ENCODE results near the gene TASOR2. TPM values are rescaled to one million over a fixed set of nuclear protein-coding genes. Genes with fewer than 3 reads are reported as not detected.

TASOR2 gene
- total RNA-seq, 1 donor from 2014 or later: 57.2 TPM

- peaks cover 11% of the 10 kb centered on the region for H3K4me1 Mint-ChIP-seq (ENCODE audit: low read depth, unreplicated experiment)
- no peak for DNase-seq
- H3K27ac Mint-ChIP-seq (ENCODE audit: unreplicated experiment): no peak overlapping the region
- H3K4me3 Mint-ChIP-seq (ENCODE audit: unreplicated experiment): no peak overlapping the region
- H3K36me3 Mint-ChIP-seq (ENCODE audit: unreplicated experiment): no peaks in the 10 kb centered on the region
- no peak for TF ChIP-seq CTCF (IDR thresholded peaks at IDR 0.05; ENCODE audit: partially characterized antibody, unreplicated experiment)
- peaks cover 4% of the 10 kb centered on the region for H3K27me3 Mint-ChIP-seq (ENCODE audit: unreplicated experiment)
- H3K9me3 Mint-ChIP-seq (ENCODE audit: unreplicated experiment): peaks cover 4% of the 10 kb centered on the region
These were observed 44.6 kb upstream of the TASOR2 start for GRCh38 chr10:5640036-5640435.

GRCh38 chr10:5640501-5640900 lies 44.1 kb upstream of the TASOR2 start:
- Mint-ChIP-seq H3K4me1 (ENCODE audit: low read depth, unreplicated experiment) (peaks cover 12% of the 10 kb centered on the region), H3K36me3 (ENCODE audit: unreplicated experiment) (no peaks in the 10 kb centered on the region), H3K4me3 (ENCODE audit: unreplicated experiment) (no peak overlapping the region), H3K27ac (ENCODE audit: unreplicated experiment) (no peak overlapping the region), H3K27me3 (ENCODE audit: unreplicated experiment) (peaks cover 4% of the 10 kb centered on the region), H3K9me3 (ENCODE audit: unreplicated experiment) (peaks cover 4% of the 10 kb centered on the region)
- DNase-seq: no peak
- TF ChIP-seq CTCF (IDR thresholded peaks at IDR 0.05; ENCODE audit: partially characterized antibody, unreplicated experiment): no peak

GRCh38 chr10:5641501-5641900 lies 43.1 kb upstream of the TASOR2 start:
- no peak for TF ChIP-seq CTCF (IDR thresholded peaks at IDR 0.05; ENCODE audit: partially characterized antibody, unreplicated experiment)
- Mint-ChIP-seq H3K27ac (ENCODE audit: unreplicated experiment) (no peak overlapping the region), H3K36me3 (ENCODE audit: unreplicated experiment) (no peaks in the 10 kb centered on the region), H3K9me3 (ENCODE audit: unreplicated experiment) (peaks cover 4% of the 10 kb centered on the region), H3K27me3 (ENCODE audit: unreplicated experiment) (peaks cover 4% of the 10 kb centered on the region), H3K4me1 (ENCODE audit: low read depth, unreplicated experiment) (peaks cover 14% of the 10 kb centered on the region), H3K4me3 (ENCODE audit: unreplicated experiment) (no peak overlapping the region)
- no peak for DNase-seq

GRCh38 chr10:5643346-5644067 lies 41.1 kb upstream of the TASOR2 start:
- Mint-ChIP-seq H3K27ac (ENCODE audit: unreplicated experiment) (no peak overlapping the region), H3K36me3 (ENCODE audit: unreplicated experiment) (no peaks in the 10 kb centered on the region), H3K9me3 (ENCODE audit: unreplicated experiment) (peaks cover 4% of the 10 kb centered on the region), H3K4me1 (ENCODE audit: low read depth, unreplicated experiment) (peaks cover 14% of the 10 kb centered on the region), H3K4me3 (ENCODE audit: unreplicated experiment) (no peak overlapping the region), H3K27me3 (ENCODE audit: unreplicated experiment) (peaks cover 4% of the 10 kb centered on the region)
- no peak for TF ChIP-seq CTCF (IDR thresholded peaks at IDR 0.05; ENCODE audit: partially characterized antibody, unreplicated experiment)
- DNase-seq: no peak

GRCh38 chr10:5644930-5645329 lies 39.7 kb upstream of the TASOR2 start:
- Mint-ChIP-seq H3K36me3 (ENCODE audit: unreplicated experiment) (no peaks in the 10 kb centered on the region), H3K27me3 (ENCODE audit: unreplicated experiment) (peaks cover 6% of the 10 kb centered on the region), H3K27ac (ENCODE audit: unreplicated experiment) (no peak overlapping the region), H3K4me3 (ENCODE audit: unreplicated experiment) (peak overlapping the region; percentile 31), H3K9me3 (ENCODE audit: unreplicated experiment) (peaks cover 4% of the 10 kb centered on the region), H3K4me1 (ENCODE audit: low read depth, unreplicated experiment) (peaks cover 14% of the 10 kb centered on the region)
- no peak for DNase-seq
- no peak for TF ChIP-seq CTCF (IDR thresholded peaks at IDR 0.05; ENCODE audit: partially characterized antibody, unreplicated experiment)
